Right lobe of liver (tissue), 6 donors: Measurements from ENCODE around the gene ITPR3. TPM values are rescaled to one million over a fixed set of nuclear protein-coding genes. Genes with fewer than 3 reads are reported as not detected.
A peak's percentile ranks its signal among the peaks of the same experiment; 100 is the strongest.

Source experiments
- ATAC-seq, 4 donors: fragments of 200-7000 bp; cut with Tn5 transposase; one replicate each; pipeline ENCODE4 v1.9.1; 2020; ENCODE audit warnings: mild to moderate bottlenecking in 4 of 4, moderate library complexity in 4 of 4
- DNase-seq, 3 donors: peaks; one replicate each; pipeline ENCODE4 v3.0.0-alpha.2; 2020
- H3K27ac ChIP-seq, 3 donors: fragments of 200-600 bp; one replicate each; pipeline ENCODE4 v1.8.0; 2022
- H3K27me3 ChIP-seq, 2 donors: fragments of 200-600 bp; one replicate each; pipeline ENCODE4 v1.8.0; 2022
- H3K36me3 ChIP-seq, 4 donors: fragments of 200-600 bp; sonication (generic) in 1 of 4; one replicate each; pipeline versions ENCODE4 v1.5.1 to v1.8.0; 2017 to 2022; ENCODE audit warnings: control low read depth in 1 of 4
- H3K4me1 ChIP-seq, 4 donors: fragments of 200-600 bp; sonication (generic) in 1 of 4; one replicate each; pipeline versions ENCODE4 v1.5.1 to v1.8.0; 2017 to 2022; ENCODE audit warnings: control low read depth in 1 of 4
- H3K4me3 ChIP-seq, 3 donors: fragments of 200-600 bp; one replicate each; pipeline ENCODE4 v1.8.0; 2022
- H3K9me3 ChIP-seq, 4 donors: fragments of 200-600 bp; sonication (generic) in 1 of 4; one replicate each; pipeline versions ENCODE4 v1.5.1 to v1.8.0; 2017 to 2022; ENCODE audit warnings: control low read depth in 1 of 4
- CTCF ChIP-seq, 4 donors: fragments of 200-600 bp in 3 of 4; fragments of 450-650 bp in 1 of 4; IDR thresholded peaks; one replicate each; pipeline versions ENCODE4 v1.5.1 to v1.8.0; 2016 to 2022; ENCODE audit warnings: antibody characterized with exemption in 4 of 4, mild to moderate bottlenecking in 2 of 4
- POLR2A ChIP-seq: fragments of 450-650 bp; IDR thresholded peaks from one replicate; pipeline ENCODE4 v1.6.1; 2017; ENCODE audit warnings: antibody characterized with exemption, mild to moderate bottlenecking
- WGBS: methylation state at CpG from one replicate; pipeline ENCODE4 v1.1.6; 2018; ENCODE audit warnings: low coverage, low lambda C conversion rate; ENCODE audit not compliant: insufficient coverage; ENCODE audit errors: missing lambda C conversion rate; 5-methylcytosine and 5-hydroxymethylcytosine counted together
- intact Hi-C, 2 donors: fragments of 100-400 bp; cut with DNase I; formaldehyde crosslinking; loops; one replicate each; pipeline versions ENCODE4 v1.11.2 to v1.14.1; 2022
- total RNA-seq, 6 experiments: library from RNA; depleted of rRNA in 2 of 6; stranded (reverse); fragments of >200 nt in 2 of 6; fragmentation: NEBNext Ultra II Directional in 3 of 6; extraction: Animal tissue kit (Norgen Biotek cat#: 25700) in 3 of 6; gene quantifications; one replicate each; pipeline versions ENCODE4 v1.1.0 to v1.2.4, GENCODE V29; 2016 to 2023
- donor health status: DM: no; HTN: yes; CAD: no.
- donor health status: DM: no; HTN: no; CAD: no.
- donor health status: DM: no; HTN: no; CAD: no.
- donor health status: DM: no; HTN: yes; CAD: no.
- donor health status: DM: no; HTN: yes; CAD: no.

The ITPR3 gene
- total RNA-seq, 6 experiments from 2014 or later = 0.79 to 3.5 (median 1.6) TPM

GRCh38 chr6:33589392-33589730 lies 31.8 kb upstream of the ITPR3 start:
- WGBS = 82% methylated on average over 3 of the region's 4 CpGs
- no peaks in the 10 kb centered on the region for H3K36me3 ChIP-seq
- H3K27me3 ChIP-seq = no peaks in the 10 kb centered on the region
- H3K9me3 ChIP-seq = no peaks in the 10 kb centered on the region
- peaks cover 0 to 11% (median 0%) of the 10 kb centered on the region in 4 donors for H3K4me1 ChIP-seq
- H3K4me3 ChIP-seq = no peak overlapping the region
- ATAC-seq (peak; percentile 3 to 27 (median 14)), DNase-seq (no peak)
- intact Hi-C loops = loop anchor here in 1 of 2 donors (10.0 kb wide), 1 partner anchor 175 kb away; no protein-coding TSS in a partner anchor
- TF ChIP-seq POLR2A = no peak
- TF ChIP-seq CTCF (IDR thresholded peaks at IDR 0.05) = no peak
- no peak overlapping the region for H3K27ac ChIP-seq

GRCh38 chr6:33589731-33590530 lies 31.2 kb upstream of the ITPR3 start:
- WGBS = 48% methylated on average over 4 of the region's 9 CpGs
- ATAC-seq (peak; percentile 28 to 79 (median 46)), DNase-seq (peak in 1 of 3 donors; percentile 78)
- no peaks in the 10 kb centered on the region for H3K27me3 ChIP-seq
- no peak overlapping the region for H3K4me3 ChIP-seq
- no peaks in the 10 kb centered on the region for H3K9me3 ChIP-seq
- peaks cover 0 to 11% (median 0%) of the 10 kb centered on the region in 4 donors for H3K4me1 ChIP-seq
- H3K36me3 ChIP-seq = no peaks in the 10 kb centered on the region
- intact Hi-C loops = loop anchor here in 1 of 2 donors (10.0 kb wide), 1 partner anchor 175 kb away; no protein-coding TSS in a partner anchor
- TF ChIP-seq POLR2A (no peak), CTCF (IDR thresholded peaks at IDR 0.05) (peak; percentile 54 to 86 (median 66))
- H3K27ac ChIP-seq = peak overlapping the region in 1 of 3 donors; percentile 54

- TF ChIP-seq CTCF (IDR thresholded peaks at IDR 0.05) (no peak), POLR2A (no peak)
- Histone ChIP-seq H3K4me3 (no peak overlapping the region), H3K4me1 (peaks cover 0 to 7% (median 0%) of the 10 kb centered on the region in 4 donors), H3K27ac (peak overlapping the region in 1 of 3 donors; percentile 54), H3K36me3 (no peaks in the 10 kb centered on the region), H3K27me3 (no peaks in the 10 kb centered on the region), H3K9me3 (no peaks in the 10 kb centered on the region)
- ATAC-seq = peak in 2 of 4 donors; percentile 5 to 38
- DNase-seq = no peak
- intact Hi-C loops = no loop called here
- WGBS = 82% methylated on average over 2 of the region's 15 CpGs
Measured at GRCh38 chr6:33590531-33591198, 30.5 kb upstream of the ITPR3 start.

- H3K9me3 ChIP-seq = no peaks in the 10 kb centered on the region
- H3K4me3 ChIP-seq = no peak overlapping the region
- no peak for DNase-seq
- H3K4me1 ChIP-seq = peaks cover 0 to 6% (median 0%) of the 10 kb centered on the region in 4 donors
- H3K36me3 ChIP-seq = no peaks in the 10 kb centered on the region
- H3K27me3 ChIP-seq = no peaks in the 10 kb centered on the region
- no peak for ATAC-seq
- TF ChIP-seq POLR2A (no peak), CTCF (IDR thresholded peaks at IDR 0.05) (no peak)
- WGBS = 84% methylated on average over 9 of the region's 9 CpGs
- no peak overlapping the region for H3K27ac ChIP-seq
- intact Hi-C loops = no loop called here
Measured at GRCh38 chr6:33591424-33592032, 29.6 kb upstream of the ITPR3 start.
